K562 (cell line): Measurements from ENCODE around the gene PRDM4. TPM values are rescaled to one million over a fixed set of nuclear protein-coding genes. Genes with fewer than 3 reads are reported as not detected.

Source experiments
- ATAC-seq: fragments of 200-7000 bp; cut with Tn5 transposase; 3 replicates; pipeline ENCODE4 v1.9.1; 2020; ENCODE audit warnings: moderate library complexity
- BruUV-seq: library from RNA; stranded (reverse); fragments of 400-500 nt; replicated peaks from 2 replicates; lab custom pipeline; 2021; lab: Mats Ljungman, UMichigan
- CTCF ChIA-PET: fragments of 300-600 bp; formaldehyde crosslinking; extraction: SDS; loops from one replicate; lab custom pipeline; 2021; ENCODE audit warnings: low intra/inter-chr PET ratio; lab: Yijun Ruan, JAX
- POLR2A ChIA-PET: fragments of 300-600, 350-650 bp; sonication (Branson Sonifier 250); formaldehyde crosslinking; extraction: SDS; loops from one replicate; lab custom pipeline; 2021; ENCODE audit warnings: antibody characterized with exemption, inconsistent platforms; lab: Yijun Ruan, JAX
- DNase-seq, 4 experiments: peaks; one replicate each; pipeline versions ENCODE4 v3.0.0 to v3.0.0-alpha.2; 2011 to 2018; ENCODE audit warnings: low spot score in 3 of 4, mixed read lengths in 3 of 4; ENCODE audit errors: extremely low read depth in 1 of 4
- FAIRE-seq: peaks from 2 replicates; lab custom pipeline; 2011; peaks lifted over from hg19 to GRCh38; lab: Jason Lieb, UNC
- H2AFZ ChIP-seq: 2 replicates; pipeline ENCODE4 v1.6.0; 2011; ENCODE audit warnings: low read depth, low read length, control low read depth, inconsistent platforms
- H3K27ac ChIP-seq: fragments of 200-600 bp; 3 replicates; pipeline ENCODE4 v1.8.0; 2011; ENCODE audit warnings: low read depth, mild to moderate bottlenecking, control low read depth, inconsistent platforms, low read length, moderate library complexity, mixed read lengths; ENCODE audit errors: extremely low read depth
- H3K27me3 ChIP-seq, 2 experiments: fragments of 300-600 bp in 1 of 2; 2 replicates in 1 of 2; 3 replicates in 1 of 2; pipeline versions ENCODE4 v1.6.0 to v1.8.0; 2011; ENCODE audit warnings: inconsistent platforms in 2 of 2, low read length in 2 of 2, mild to moderate bottlenecking in 1 of 2, mixed read lengths in 1 of 2, moderate library complexity in 1 of 2; ENCODE audit not compliant: control insufficient read depth in 2 of 2, insufficient read depth in 2 of 2
- H3K36me3 ChIP-seq: fragments of 300-600 bp; 3 replicates; pipeline ENCODE4 v1.8.0; 2011; ENCODE audit warnings: mild to moderate bottlenecking, low read length, inconsistent platforms; ENCODE audit not compliant: control insufficient read depth, insufficient read depth
- H3K4me1 ChIP-seq, 2 experiments: fragments of 200-600 bp in 1 of 2; replicated peaks in 1 of 2; 2 replicates in 1 of 2; 3 replicates in 1 of 2; pipeline versions ENCODE4 v1.5.1 to v1.8.0; 2011; ENCODE audit warnings: inconsistent platforms in 2 of 2, low read length in 2 of 2, mild to moderate bottlenecking in 1 of 2, mixed read lengths in 1 of 2, moderate library complexity in 1 of 2; ENCODE audit not compliant: control insufficient read depth in 2 of 2, insufficient read depth in 2 of 2
- H3K4me2 ChIP-seq: 2 replicates; pipeline ENCODE4 v1.6.1; 2011; ENCODE audit warnings: low read length, control low read depth, inconsistent platforms, mixed read lengths; ENCODE audit not compliant: insufficient read depth
- H3K4me3 ChIP-seq: fragments of 200-600 bp; sonication (generic), shearing (Covaris generic); 2 replicates; pipeline ENCODE4 v1.5.1; 2016; ENCODE audit warnings: control low read depth, inconsistent platforms
- H3K79me2 ChIP-seq: fragments of 200-600 bp; 3 replicates; pipeline ENCODE4 v1.8.0; 2011; ENCODE audit warnings: low read length, inconsistent platforms; ENCODE audit not compliant: control insufficient read depth, insufficient read depth
- H3K9ac ChIP-seq, 2 experiments: 2 replicates each; pipeline versions ENCODE4 v1.6.0 to v1.6.1; 2011; ENCODE audit warnings: low read depth in 2 of 2, low read length in 2 of 2, control low read depth in 1 of 2, inconsistent platforms in 1 of 2, mild to moderate bottlenecking in 1 of 2, mixed read lengths in 1 of 2; ENCODE audit not compliant: insufficient read depth in 1 of 2
- H3K9me1 ChIP-seq: one replicate; pipeline ENCODE4 v1.6.0; 2011; ENCODE audit warnings: inconsistent platforms, mild to moderate bottlenecking, low read length, moderate library complexity; ENCODE audit not compliant: control insufficient read depth, insufficient read depth
- H3K9me3 ChIP-seq: replicated peaks from 2 replicates; pipeline ENCODE4 v1.5.1; 2011; ENCODE audit warnings: low read depth, low read length, inconsistent platforms; ENCODE audit not compliant: control insufficient read depth, insufficient read depth
- H4K20me1 ChIP-seq: replicated peaks from 2 replicates; pipeline ENCODE4 v1.6.1; 2011; ENCODE audit warnings: low read length, inconsistent platforms, mixed read lengths; ENCODE audit not compliant: control insufficient read depth, insufficient read depth
- PHF20 ChIP-seq: fragments of 450-650 bp; IDR thresholded peaks from 2 replicates; pipeline ENCODE4 v1.6.1; 2018; ENCODE audit not compliant: partially characterized antibody
- RBM14 ChIP-seq: fragments of 200-400 bp; formaldehyde crosslinking; IDR thresholded peaks from 2 replicates; pipeline ENCODE4 v1.6.1; 2018; ENCODE audit warnings: low read depth, mild to moderate bottlenecking, low read length, moderate library complexity, borderline replicate concordance; ENCODE audit not compliant: insufficient read depth
- SREBF2 ChIP-seq: sonication (generic); formaldehyde crosslinking; IDR thresholded peaks from 2 replicates; pipeline ENCODE4 v1.4.0; 2020; ENCODE audit warnings: mild to moderate bottlenecking, missing genetic modification reagents
- THRAP3 ChIP-seq: fragments of 450-650 bp; IDR thresholded peaks from 2 replicates; pipeline ENCODE4 v1.6.1; 2016; ENCODE audit warnings: mild to moderate bottlenecking, inconsistent platforms, borderline replicate concordance
- XRCC5 ChIP-seq: fragments of 200-400 bp; formaldehyde crosslinking; IDR thresholded peaks from 2 replicates; pipeline ENCODE4 v1.6.1; 2017; ENCODE audit warnings: low read depth, mild to moderate bottlenecking, low read length
- ZNF586 ChIP-seq: fragments of 450-650 bp; formaldehyde crosslinking; conservative IDR thresholded peaks from 2 replicates; pipeline ENCODE4 v1.4.0; 2020; ENCODE audit warnings: mild to moderate bottlenecking, moderate library complexity
- WGBS: fragments of 100-300 bp; shearing (Covaris generic); methylation state at CpG from one replicate; pipeline ENCODE4 v1.1.6; 2016; ENCODE audit warnings: low coverage, mixed read lengths; ENCODE audit not compliant: insufficient coverage; ENCODE audit errors: missing lambda C conversion rate; 5-methylcytosine and 5-hydroxymethylcytosine counted together
- in situ Hi-C: fragments of 300-500 bp; cut with MboI; formaldehyde crosslinking; loops from 4 replicates; pipeline ENCODE4 v1.15.0; 2018; ENCODE audit warnings: inconsistent platforms, mixed read lengths
- intact Hi-C: fragments of 100-400 bp; cut with micrococcal nuclease; formaldehyde crosslinking; loops from 2 replicates; pipeline ENCODE4 v1.14.2; 2022
- polyA plus RNA-seq, 8 experiments: library from polyadenylated mRNA; depleted of rRNA in 4 of 8; stranded (reverse) in 5 of 8; unstranded in 3 of 8; fragments of >200 nt; fragmentation: Nextera tagmentation in 2 of 8; fragmentation: Illumina TruSeq in 1 of 8; extraction: Ambion mirVana in 2 of 8; extraction: Trizol in 1 of 8; gene quantifications; 2 replicates each; pipeline versions ENCODE4 v1.2.1 to v1.2.3, GENCODE V29; 2011 to 2014; ENCODE audit warnings: inconsistent platforms in 1 of 8, missing spikeins in 1 of 8
- total RNA-seq, 7 experiments: library from RNA; depleted of rRNA in 6 of 7; stranded (reverse); fragments of >200 nt in 6 of 7; fragmentation: Illumina TruSeq in 2 of 7; extraction: Trizol in 2 of 7; gene quantifications; 2 replicates each; pipeline versions ENCODE4 v1.2.1 to v1.2.3, GENCODE V29; 2011 to 2021; ENCODE audit warnings: low replicate concordance in 1 of 7
- TF ChIP-seq, protein P1 (sequence below): fragments of 150-350 bp; conservative IDR thresholded peaks from 2 replicates; pipeline ENCODE4 v1.6.1; 2014; ENCODE audit warnings: low read length

The PRDM4 gene
- total and polyA plus RNA-seq, 9 of the 15 experiments (the other 6 are each of a cell fraction or from before 2014, with no cell fraction given), result 5.9 to 26.0 (median 20.0) TPM

DNA sequence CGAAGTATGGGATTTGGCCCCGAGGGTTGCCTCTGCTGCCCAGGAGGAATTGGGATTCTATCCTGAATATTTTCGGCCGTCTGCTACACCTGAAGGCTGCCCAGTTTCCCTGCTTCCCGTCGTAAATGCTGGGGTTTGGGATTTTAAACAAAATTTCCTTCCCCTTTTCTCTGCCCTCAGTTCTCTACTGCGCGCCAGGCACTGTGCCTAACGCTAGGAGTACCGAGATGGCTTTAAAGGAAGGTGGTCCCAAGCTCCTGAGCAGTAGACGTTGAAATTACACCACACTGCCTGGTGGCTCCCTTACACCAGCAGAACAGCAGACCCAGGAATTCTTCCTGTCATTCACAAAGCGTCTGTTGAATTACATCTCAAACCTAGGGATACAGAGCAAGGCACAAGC, 566 bp upstream of the PRDM4 start:
- FAIRE-seq, result no peak
- Histone ChIP-seq H4K20me1 (no peaks in the 10 kb centered on the region), H3K4me3 (peak overlapping the region; percentile 82), H3K4me2 (peak overlapping the region; percentile 77), H3K4me1 (peaks cover 9 to 13% of the 10 kb centered on the region in 2 experiments; a peak in 4 of 5 replicates), H3K27me3 (peaks cover 0 to 3% of the 10 kb centered on the region in 2 experiments; a peak in 1 of 5 replicates)
- POLR2A ChIA-PET, result no interaction called here
- 26% methylated on average over 11 of the region's 12 CpGs for WGBS
- intact Hi-C loops, result loop anchor here (1.0 to 5.0 kb wide), 2 partner anchors 74 to 124 kb away; partner anchors contain the start of gene PWP1
- peak in 1 of 4 experiments; percentile 3 for DNase-seq
- ATAC-seq, result no peak
- BruUV-seq, result no TSS peak
- TF ChIP-seq ZNF586 (CRISPR knock-in tag) (no peak), XRCC5 (0 out of 2 replicates have a peak, but pooled peaks have one; percentile 2), PHF20 (peak; percentile 1), THRAP3 (no peak), SREBF2 (no peak), RBM14 (no peak)
- TF ChIP-seq, protein P1, sequence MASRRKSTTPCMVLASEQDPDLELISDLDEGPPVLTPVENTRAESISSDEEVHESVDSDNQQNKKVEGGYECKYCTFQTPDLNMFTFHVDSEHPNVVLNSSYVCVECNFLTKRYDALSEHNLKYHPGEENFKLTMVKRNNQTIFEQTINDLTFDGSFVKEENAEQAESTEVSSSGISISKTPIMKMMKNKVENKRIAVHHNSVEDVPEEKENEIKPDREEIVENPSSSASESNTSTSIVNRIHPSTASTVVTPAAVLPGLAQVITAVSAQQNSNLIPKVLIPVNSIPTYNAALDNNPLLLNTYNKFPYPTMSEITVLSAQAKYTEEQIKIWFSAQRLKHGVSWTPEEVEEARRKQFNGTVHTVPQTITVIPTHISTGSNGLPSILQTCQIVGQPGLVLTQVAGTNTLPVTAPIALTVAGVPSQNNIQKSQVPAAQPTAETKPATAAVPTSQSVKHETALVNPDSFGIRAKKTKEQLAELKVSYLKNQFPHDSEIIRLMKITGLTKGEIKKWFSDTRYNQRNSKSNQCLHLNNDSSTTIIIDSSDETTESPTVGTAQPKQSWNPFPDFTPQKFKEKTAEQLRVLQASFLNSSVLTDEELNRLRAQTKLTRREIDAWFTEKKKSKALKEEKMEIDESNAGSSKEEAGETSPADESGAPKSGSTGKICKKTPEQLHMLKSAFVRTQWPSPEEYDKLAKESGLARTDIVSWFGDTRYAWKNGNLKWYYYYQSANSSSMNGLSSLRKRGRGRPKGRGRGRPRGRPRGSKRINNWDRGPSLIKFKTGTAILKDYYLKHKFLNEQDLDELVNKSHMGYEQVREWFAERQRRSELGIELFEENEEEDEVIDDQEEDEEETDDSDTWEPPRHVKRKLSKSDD, result no peak
- TF ChIP-seq, all 486 proteins: peak for 2
- CTCF ChIA-PET, result interaction anchor here (1.0 to 1.8 kb wide), 2 partner anchors 123 to 150 kb away, joined by 4 to 10 read pairs; no protein-coding TSS in a partner anchor
- H2AFZ ChIP-seq, result peak overlapping the region; percentile 88
- peak overlapping the region; percentile 8 to 16; a peak in 1 of 4 replicates for H3K9ac ChIP-seq
- no peak overlapping the region for H3K27ac ChIP-seq
- H3K9me1 ChIP-seq, result no peaks in the 10 kb centered on the region
- no peaks in the 10 kb centered on the region for H3K9me3 ChIP-seq
- H3K36me3 ChIP-seq, result peaks cover 27% of the 10 kb centered on the region
- in situ Hi-C loops, result no loop called here
- peaks cover 32% of the 10 kb centered on the region for H3K79me2 ChIP-seq
